HepG2 (cell line): Measurements from ENCODE around the gene SLC41A3. TPM values are rescaled to one million over a fixed set of nuclear protein-coding genes. Genes with fewer than 3 reads are reported as not detected.

Experiments used
- ARHGAP35 ChIP-seq: sonication (generic); formaldehyde crosslinking; IDR thresholded peaks from 2 replicates; pipeline ENCODE4 v1.9.0; 2022; ENCODE audit warnings: mild to moderate bottlenecking, inconsistent platforms, moderate library complexity, missing genetic modification reagents, borderline replicate concordance
- DRAP1 ChIP-seq: IDR thresholded peaks from 2 replicates; pipeline ENCODE4 v1.6.1; 2016; ENCODE audit warnings: missing genetic modification reagents, missing compliant biosample characterization
- FLYWCH1 ChIP-seq: sonication (generic); formaldehyde crosslinking; IDR thresholded peaks from 2 replicates; pipeline ENCODE4 v1.8.1; 2023; ENCODE audit warnings: mild to moderate bottlenecking, missing genetic modification reagents
- FOXA3 ChIP-seq: IDR thresholded peaks from 2 replicates; pipeline ENCODE4 v1.6.1; 2016; ENCODE audit warnings: missing genetic modification reagents, missing compliant biosample characterization
- GABPB1 ChIP-seq: IDR thresholded peaks from 2 replicates; pipeline ENCODE4 v1.6.1; 2016; ENCODE audit warnings: mild to moderate bottlenecking, missing genetic modification reagents, moderate library complexity, missing compliant biosample characterization
- GLMP ChIP-seq: sonication (generic); formaldehyde crosslinking; IDR thresholded peaks from 2 replicates; pipeline ENCODE4 v1.9.0; 2021; ENCODE audit warnings: missing genetic modification reagents, mild to moderate bottlenecking, borderline replicate concordance
- HMGXB3 ChIP-seq: sonication (generic); formaldehyde crosslinking; IDR thresholded peaks from 2 replicates; pipeline ENCODE4 v1.4.0; 2020; ENCODE audit warnings: missing genetic modification reagents, borderline replicate concordance
- KDM1A ChIP-seq: IDR thresholded peaks from 2 replicates; pipeline ENCODE4 v1.6.1; 2016; ENCODE audit warnings: missing compliant biosample characterization
- MXD1 ChIP-seq: sonication (generic); formaldehyde crosslinking; IDR thresholded peaks from 2 replicates; pipeline ENCODE4 v1.4.0; 2020; ENCODE audit warnings: mild to moderate bottlenecking, missing genetic modification reagents
- NRL ChIP-seq: sonication (generic); formaldehyde crosslinking; IDR thresholded peaks from 2 replicates; pipeline ENCODE4 v1.5.0; 2020; ENCODE audit warnings: missing genetic modification reagents, mild to moderate bottlenecking, moderate library complexity, borderline replicate concordance
- RBFOX2 ChIP-seq: fragments of 200-400 bp; formaldehyde crosslinking; IDR thresholded peaks from 2 replicates; pipeline ENCODE4 v1.6.1; 2017; ENCODE audit warnings: low read depth, mild to moderate bottlenecking, low read length
- SIX1 ChIP-seq: sonication (generic); formaldehyde crosslinking; IDR thresholded peaks from 2 replicates; pipeline ENCODE4 v1.4.0; 2020; ENCODE audit warnings: missing genetic modification reagents, borderline replicate concordance
- SNRNP70 ChIP-seq: fragments of 200-400 bp; formaldehyde crosslinking; IDR thresholded peaks from 2 replicates; pipeline ENCODE4 v1.6.1; 2017; ENCODE audit warnings: mild to moderate bottlenecking, low read depth, low read length, moderate library complexity
- ZKSCAN5 ChIP-seq: sonication (generic); formaldehyde crosslinking; IDR thresholded peaks from 2 replicates; pipeline ENCODE4 v1.5.1; 2020; ENCODE audit warnings: mild to moderate bottlenecking, missing genetic modification reagents
- ZNF703 ChIP-seq: sonication (generic); formaldehyde crosslinking; IDR thresholded peaks from 2 replicates; pipeline ENCODE4 v1.5.1; 2020; ENCODE audit warnings: missing genetic modification reagents, mild to moderate bottlenecking, moderate library complexity, borderline replicate concordance
- polyA plus RNA-seq, 8 experiments: library from polyadenylated mRNA; depleted of rRNA in 3 of 8; stranded (reverse) in 7 of 8; unstranded in 1 of 8; fragments of >200 nt; fragmentation: Illumina TruSeq in 4 of 8; extraction: Trizol in 4 of 8; gene quantifications; 2 replicates each; pipeline versions ENCODE4 v1.2.1 to v1.2.3, GENCODE V29; 2011 to 2016; ENCODE audit warnings: low read depth in 4 of 8, missing spikeins in 1 of 8, mixed read lengths in 1 of 8; ENCODE audit not compliant: insufficient read depth in 1 of 8
- total RNA-seq, 5 experiments: library from RNA; depleted of rRNA; stranded (reverse); fragments of >200 nt; fragmentation: Illumina TruSeq; extraction: Trizol; gene quantifications; 2 replicates each; pipeline ENCODE4 v1.2.3, GENCODE V29; 2016; ENCODE audit warnings: low read depth in 1 of 5
- TF ChIP-seq, protein P1 (sequence below): sonication (generic); formaldehyde crosslinking; IDR thresholded peaks from 2 replicates; pipeline ENCODE4 v1.8.0; 2022; ENCODE audit warnings: mild to moderate bottlenecking, missing genetic modification reagents; ENCODE audit not compliant: insufficient replicate concordance
- TF ChIP-seq, protein P2 (sequence below): sonication (generic); formaldehyde crosslinking; IDR thresholded peaks from 2 replicates; pipeline ENCODE4 v1.9.0; 2021; ENCODE audit warnings: missing genetic modification reagents, borderline replicate concordance

The SLC41A3 gene
- total and polyA plus RNA-seq, 2 of the 13 experiments (the other 11 are each of a cell fraction or from before 2014, with no cell fraction given), result 26.0 to 71.1 TPM

DNA sequence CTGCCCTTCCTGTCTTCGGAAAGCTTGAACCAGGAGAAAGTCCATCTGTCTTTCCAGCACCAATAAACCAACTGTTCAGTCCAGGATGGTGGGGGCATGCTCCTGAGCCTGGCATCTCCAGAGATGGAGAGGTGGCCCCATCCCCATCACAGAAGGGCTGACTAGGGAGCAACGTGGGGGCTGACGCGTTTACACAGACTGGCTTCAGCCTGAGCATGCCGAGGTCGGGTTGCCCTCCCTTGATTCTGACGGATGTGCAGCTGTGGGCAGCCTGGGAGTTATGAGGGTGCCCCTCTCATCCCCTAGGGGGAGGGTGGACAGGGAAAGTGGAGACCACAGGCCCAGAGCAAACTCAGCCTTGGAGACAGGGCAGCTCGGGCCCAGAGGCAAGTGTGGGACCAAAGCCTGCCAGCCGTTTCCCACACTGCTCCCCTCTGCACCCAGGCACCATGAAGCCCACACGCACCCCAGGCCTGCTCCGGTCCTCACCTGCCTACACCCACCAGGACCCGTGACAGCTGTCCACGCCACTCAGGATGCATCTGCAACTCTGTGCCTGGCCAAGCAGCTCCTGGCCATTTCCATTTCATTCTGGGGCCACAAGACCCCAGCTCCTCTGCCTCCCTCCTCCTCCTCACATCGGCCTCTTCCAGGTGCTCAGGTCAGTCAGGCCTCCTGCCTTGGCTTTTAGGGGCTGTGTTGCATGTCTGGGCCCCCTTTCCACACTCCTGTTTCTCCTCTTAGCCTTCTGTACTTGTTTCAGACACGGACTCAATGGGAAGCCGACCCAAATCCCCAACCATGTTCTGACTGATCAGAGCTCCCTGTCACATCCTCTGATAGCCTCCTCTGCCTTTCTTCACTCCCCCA lies 48.2 kb upstream of the SLC41A3 start (continued):
- TF ChIP-seq, protein P1, sequence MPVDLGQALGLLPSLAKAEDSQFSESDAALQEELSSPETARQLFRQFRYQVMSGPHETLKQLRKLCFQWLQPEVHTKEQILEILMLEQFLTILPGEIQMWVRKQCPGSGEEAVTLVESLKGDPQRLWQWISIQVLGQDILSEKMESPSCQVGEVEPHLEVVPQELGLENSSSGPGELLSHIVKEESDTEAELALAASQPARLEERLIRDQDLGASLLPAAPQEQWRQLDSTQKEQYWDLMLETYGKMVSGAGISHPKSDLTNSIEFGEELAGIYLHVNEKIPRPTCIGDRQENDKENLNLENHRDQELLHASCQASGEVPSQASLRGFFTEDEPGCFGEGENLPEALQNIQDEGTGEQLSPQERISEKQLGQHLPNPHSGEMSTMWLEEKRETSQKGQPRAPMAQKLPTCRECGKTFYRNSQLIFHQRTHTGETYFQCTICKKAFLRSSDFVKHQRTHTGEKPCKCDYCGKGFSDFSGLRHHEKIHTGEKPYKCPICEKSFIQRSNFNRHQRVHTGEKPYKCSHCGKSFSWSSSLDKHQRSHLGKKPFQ (CRISPR knock-in tag), result no peak
- TF ChIP-seq ZKSCAN5 (CRISPR knock-in tag) (no peak), ARHGAP35 (no peak), RBFOX2 (no peak), GABPB1 (CRISPR knock-in tag) (no peak), NRL (CRISPR knock-in tag) (no peak), SIX1 (no peak), MXD1 (CRISPR knock-in tag) (no peak), SNRNP70 (no peak), GLMP (CRISPR knock-in tag) (no peak), KDM1A (CRISPR knock-in tag) (no peak), FOXA3 (CRISPR knock-in tag) (no peak), ZNF703 (CRISPR knock-in tag) (no peak), DRAP1 (CRISPR knock-in tag) (no peak), HMGXB3 (no peak), FLYWCH1 (CRISPR knock-in tag) (no peak)
- TF ChIP-seq, protein P2, sequence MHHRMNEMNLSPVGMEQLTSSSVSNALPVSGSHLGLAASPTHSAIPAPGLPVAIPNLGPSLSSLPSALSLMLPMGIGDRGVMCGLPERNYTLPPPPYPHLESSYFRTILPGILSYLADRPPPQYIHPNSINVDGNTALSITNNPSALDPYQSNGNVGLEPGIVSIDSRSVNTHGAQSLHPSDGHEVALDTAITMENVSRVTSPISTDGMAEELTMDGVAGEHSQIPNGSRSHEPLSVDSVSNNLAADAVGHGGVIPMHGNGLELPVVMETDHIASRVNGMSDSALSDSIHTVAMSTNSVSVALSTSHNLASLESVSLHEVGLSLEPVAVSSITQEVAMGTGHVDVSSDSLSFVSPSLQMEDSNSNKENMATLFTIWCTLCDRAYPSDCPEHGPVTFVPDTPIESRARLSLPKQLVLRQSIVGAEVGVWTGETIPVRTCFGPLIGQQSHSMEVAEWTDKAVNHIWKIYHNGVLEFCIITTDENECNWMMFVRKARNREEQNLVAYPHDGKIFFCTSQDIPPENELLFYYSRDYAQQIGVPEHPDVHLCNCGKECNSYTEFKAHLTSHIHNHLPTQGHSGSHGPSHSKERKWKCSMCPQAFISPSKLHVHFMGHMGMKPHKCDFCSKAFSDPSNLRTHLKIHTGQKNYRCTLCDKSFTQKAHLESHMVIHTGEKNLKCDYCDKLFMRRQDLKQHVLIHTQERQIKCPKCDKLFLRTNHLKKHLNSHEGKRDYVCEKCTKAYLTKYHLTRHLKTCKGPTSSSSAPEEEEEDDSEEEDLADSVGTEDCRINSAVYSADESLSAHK, result no peak
